ENCODE data around the gene CCDC38. TPM values are rescaled to one million over a fixed set of nuclear protein-coding genes. Genes with fewer than 3 reads are reported as not detected.

Gene CCDC38
- total RNA-seq, result not detected

GRCh38 chr12:95942524-95943329 lies at the start of gene CCDC38:
Gene CCDC38 (minus strand): TSS chr12:95942614. CDS start chr12:95936509, 6,105 bp downstream.

DNA sequence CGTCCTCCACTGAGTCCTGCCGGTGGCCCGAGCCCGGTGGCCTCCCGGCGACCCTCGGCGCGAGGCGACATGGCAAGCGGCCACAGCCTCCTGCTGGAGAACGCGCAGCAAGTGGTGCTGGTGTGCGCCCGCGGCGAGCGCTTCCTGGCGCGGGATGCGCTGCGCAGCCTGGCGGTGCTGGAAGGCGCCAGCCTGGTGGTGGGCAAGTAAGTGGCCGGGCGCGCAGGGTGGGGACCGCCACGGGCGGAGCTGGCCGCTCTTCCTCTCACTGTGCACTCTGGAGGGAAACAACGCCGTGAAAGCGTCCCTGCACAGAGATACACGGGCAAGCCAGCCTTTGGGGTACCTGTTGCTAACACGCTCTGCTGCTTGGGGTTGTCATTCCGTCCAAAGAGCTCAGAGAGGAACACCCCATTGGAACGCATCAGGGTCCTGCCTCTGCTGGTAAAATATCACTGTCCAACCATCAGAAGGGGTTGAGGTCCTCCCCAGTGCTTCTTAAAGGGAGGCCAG lies 972 bp upstream of the CCDC38 start, which contains the start of gene AMDHD1:
AMDHD1 (plus strand) TSS at position 2 of the 513 bp plus-strand sequence; CDS start at position 70, 68 bp downstream.

DNA sequence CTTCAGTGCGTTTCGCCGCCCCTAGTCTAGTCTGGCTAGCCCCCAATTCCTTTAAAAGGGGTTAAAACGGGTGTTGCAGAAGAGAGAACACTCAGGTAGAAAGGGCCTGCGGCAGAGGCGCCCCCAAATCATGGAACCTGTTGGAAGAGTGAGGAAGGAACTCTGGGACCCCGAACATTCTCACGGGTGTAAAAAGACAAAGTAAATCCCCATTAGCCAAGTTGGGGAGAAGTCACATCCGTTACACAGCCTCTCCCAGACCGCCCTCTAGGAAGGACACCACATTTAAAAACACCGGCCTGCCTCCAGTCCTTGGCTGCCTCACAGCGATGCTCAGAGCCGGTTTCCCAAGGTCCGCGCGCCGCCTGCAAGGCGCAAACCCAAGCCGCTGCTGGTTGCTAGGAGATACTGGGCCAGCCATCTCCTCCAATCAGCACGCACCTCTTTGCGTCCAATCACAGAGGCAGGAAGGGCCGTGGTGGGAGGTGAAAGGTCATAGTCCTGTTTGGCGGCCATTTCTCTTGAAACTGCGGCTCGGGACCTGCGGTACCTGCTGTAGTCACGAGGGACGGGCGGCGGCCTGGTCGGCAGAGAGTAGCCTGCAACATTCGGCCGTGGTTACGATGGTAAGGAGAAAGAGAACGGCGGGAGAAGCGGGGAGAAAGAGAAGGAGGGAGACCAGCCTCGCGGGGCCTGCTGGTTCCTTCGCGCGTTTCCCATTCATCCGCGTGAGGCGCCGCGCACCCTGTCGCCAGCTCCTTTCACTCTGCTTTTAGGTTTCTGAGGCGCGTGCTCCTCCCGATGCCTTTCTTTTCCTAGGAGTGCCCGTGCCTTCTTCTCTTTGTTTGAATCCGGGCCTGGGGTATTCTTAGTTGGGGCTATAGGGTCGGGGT lies 83.7 kb downstream of the CCDC38 start, which contains the start of gene SNRPF:
SNRPF (plus strand) TSS at position 502 of the 893 bp plus-strand sequence; CDS start at position 624, 122 bp downstream.

Other genes with a start within 250 kb of the CCDC38 start
- 16.4 TPM for gene NTN4, start 151.8 kb downstream of the CCDC38 start, total RNA-seq
- gene SNRPF, start 83.7 kb downstream of the CCDC38 start, total RNA-seq, result 20.1 TPM
- gene AMDHD1, start 717 bp upstream of the CCDC38 start, total RNA-seq, result 1.6 TPM
- gene HAL, start 53.7 kb upstream of the CCDC38 start, total RNA-seq, result under 0.01 TPM
- gene LTA4H, start 93.0 kb upstream of the CCDC38 start, total RNA-seq, result 43.6 TPM

Measured in diencephalon (tissue), 1 donor.